SK-N-SH (cell line): Measurements from ENCODE around the gene ARHGEF4.

Experiments used
- CHD2 ChIP-seq: fragments of 150-350 bp; IDR thresholded peaks from 2 replicates; pipeline ENCODE4 v1.6.1; 2018; ENCODE audit warnings: low read length; ENCODE audit not compliant: partially characterized antibody
- CTCF ChIP-seq: fragments of 200-600 bp; sonication (generic); IDR thresholded peaks from 2 replicates; pipeline ENCODE4 v1.6.1; 2017; ENCODE audit warnings: antibody characterized with exemption, mild to moderate bottlenecking, moderate library complexity
- ELF1 ChIP-seq: IDR thresholded peaks from 2 replicates; pipeline ENCODE4 v1.4.0; 2012
- EZH2phosphoT487 ChIP-seq: fragments of 200-600 bp; sonication (generic); IDR thresholded peaks from 2 replicates; pipeline ENCODE4 v1.6.1; 2017; ENCODE audit warnings: low read depth, mixed run types, mild to moderate bottlenecking, antibody characterized with exemption, moderate library complexity, borderline replicate concordance
- GABPA ChIP-seq: IDR thresholded peaks from 2 replicates; pipeline ENCODE4 v1.4.0; 2012; ENCODE audit warnings: low read depth, mild to moderate bottlenecking
- JUND ChIP-seq: IDR thresholded peaks from 2 replicates; pipeline ENCODE4 v1.4.0; 2012
- MEF2A ChIP-seq: IDR thresholded peaks from 2 replicates; pipeline ENCODE4 v1.4.0; 2012; ENCODE audit warnings: low read depth, borderline replicate concordance
- NFIC ChIP-seq: IDR thresholded peaks from 2 replicates; pipeline ENCODE4 v1.4.0; 2012; ENCODE audit warnings: borderline replicate concordance
- POLR2AphosphoS5 ChIP-seq: IDR thresholded peaks from 2 replicates; pipeline ENCODE4 v1.6.1; 2012; ENCODE audit warnings: low read depth, low read length
- REST ChIP-seq: IDR thresholded peaks from 2 replicates; pipeline ENCODE4 v1.6.1; 2012; ENCODE audit warnings: mild to moderate bottlenecking, low read depth, low read length, moderate library complexity
- TEAD4 ChIP-seq: IDR thresholded peaks from 2 replicates; pipeline ENCODE4 v1.4.0; 2012; ENCODE audit warnings: mild to moderate bottlenecking, borderline replicate concordance; ENCODE audit not compliant: insufficient read depth
- USF1 ChIP-seq: IDR thresholded peaks from 2 replicates; pipeline ENCODE4 v1.4.0; 2012; ENCODE audit warnings: low read depth, borderline replicate concordance

- no peak for TF ChIP-seq CTCF
- no peak for TF ChIP-seq JUND
- no peak for TF ChIP-seq REST
- TF ChIP-seq NFIC, result no peak
- TF ChIP-seq ELF1, result no peak
- TF ChIP-seq POLR2AphosphoS5, result no peak
- no peak for TF ChIP-seq GABPA
- no peak for TF ChIP-seq CHD2
- TF ChIP-seq USF1, result no peak
- TF ChIP-seq TEAD4, result no peak
- no peak for TF ChIP-seq MEF2A
- no peak for TF ChIP-seq EZH2phosphoT487
Observed at GRCh38 chr2:130891966-130892365, 55.3 kb downstream of the ARHGEF4 start.
